Activated naive CD8-positive, alpha-beta T cell treated with anti-CD3 and anti-CD28 coated beads, Interleukin-2, amount 10 ng/mL, durations not matched to agents 7 days and 5 days (primary cell): ENCODE measurements around the gene NKAPD1. TPM values are rescaled to one million over a fixed set of nuclear protein-coding genes. Genes with fewer than 3 reads are reported as not detected.
A peak's percentile ranks its signal among the peaks of the same experiment; 100 is the strongest.
"Not testable (repeated sequence)": the region's sequence is repeated elsewhere in the genome, so short reads cannot be mapped to it uniquely, and the experiment has no call there.

Experiments used
- ATAC-seq: fragments of 150-1000 bp; cut with Tn5 transposase; one replicate; pipeline ENCODE4 v1.10.0; 2021; ENCODE audit warnings: low read depth, moderate library complexity
- POLR2A ChIA-PET: fragments of 350-600 bp; sonication (Branson Sonifier 250); formaldehyde crosslinking; loops from one replicate; lab custom pipeline; 2021; ENCODE audit warnings: antibody characterized with exemption; lab: Charles Lee
- DNase-seq: peaks from one replicate; pipeline ENCODE4 v3.0.0; 2021
- H3K27ac Mint-ChIP-seq: one replicate; pipeline ENCODE4 v1.8.0; 2022; ENCODE audit warnings: mild to moderate bottlenecking, mixed read lengths
- H3K27me3 Mint-ChIP-seq: one replicate; pipeline ENCODE4 v1.8.0; 2022; ENCODE audit warnings: mild to moderate bottlenecking, moderate library complexity, mixed read lengths
- H3K36me3 Mint-ChIP-seq: one replicate; pipeline ENCODE4 v1.8.0; 2021; ENCODE audit warnings: mild to moderate bottlenecking, mixed read lengths
- H3K4me1 Mint-ChIP-seq: one replicate; pipeline ENCODE4 v1.8.0; 2021; ENCODE audit warnings: mixed read lengths
- H3K4me3 Mint-ChIP-seq: one replicate; pipeline ENCODE4 v1.8.0; 2022; ENCODE audit warnings: mild to moderate bottlenecking, moderate library complexity, mixed read lengths
- H3K9me3 Mint-ChIP-seq: one replicate; pipeline ENCODE4 v1.8.0; 2021; ENCODE audit warnings: mixed read lengths
- total RNA-seq, 2 experiments: library from RNA; stranded (reverse); gene quantifications; one replicate each; pipeline ENCODE4 v1.2.3, GENCODE V29; 2021

NKAPD1 gene
- total RNA-seq, 2 experiments from 2014 or later: 21.5 to 22.7 TPM

DNA sequence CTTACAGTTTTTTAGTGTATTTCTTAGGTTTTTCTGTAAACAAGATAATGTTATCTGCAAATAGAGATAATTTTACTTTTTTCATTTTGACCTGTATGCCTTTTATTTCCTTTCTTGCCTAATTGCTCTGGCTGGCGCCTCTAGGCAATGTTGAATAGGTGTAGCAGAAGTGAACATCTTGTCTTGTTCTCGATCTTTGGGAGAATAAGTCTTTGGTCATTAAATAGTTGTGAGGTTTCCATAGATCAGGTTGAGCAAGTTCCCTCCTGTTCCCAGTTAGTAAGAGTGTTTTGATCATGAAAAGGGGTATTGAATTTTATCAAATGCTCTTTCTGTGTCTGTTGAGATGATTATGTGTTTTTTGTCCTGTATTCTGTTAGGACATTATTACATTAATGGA is 24.3 kb upstream of the NKAPD1 start:
- Mint-ChIP-seq H3K4me3 (no peak overlapping the region), H3K36me3 (peaks cover 61% of the 10 kb centered on the region), H3K4me1 (peaks cover 5% of the 10 kb centered on the region), H3K9me3 (no peaks in the 10 kb centered on the region), H3K27ac (no peak overlapping the region), H3K27me3 (no peaks in the 10 kb centered on the region)
- POLR2A ChIA-PET: no interaction called here
- ATAC-seq (no peak), DNase-seq (no peak)

GRCh38 chr11:112050721-112051120 is 23.4 kb upstream of the NKAPD1 start:
- H3K36me3 Mint-ChIP-seq: peaks cover 56% of the 10 kb centered on the region
- POLR2A ChIA-PET: no interaction called here

GRCh38 chr11:112051768-112052167 is 22.3 kb upstream of the NKAPD1 start:
- no peaks in the 10 kb centered on the region for H3K9me3 Mint-ChIP-seq
- no peak for ATAC-seq
- POLR2A ChIA-PET: no interaction called here
- no peaks in the 10 kb centered on the region for H3K27me3 Mint-ChIP-seq
- no peak overlapping the region for H3K27ac Mint-ChIP-seq
- no peak overlapping the region for H3K4me3 Mint-ChIP-seq
- H3K4me1 Mint-ChIP-seq: peaks cover 5% of the 10 kb centered on the region
- H3K36me3 Mint-ChIP-seq: peaks cover 53% of the 10 kb centered on the region
- DNase-seq: no peak

More at GRCh38 chr11:112050721-112051120, 23.4 kb upstream of the NKAPD1 start:
- Mint-ChIP-seq H3K4me1 (peaks cover 5% of the 10 kb centered on the region), H3K27me3 (no peaks in the 10 kb centered on the region), H3K27ac (no peak overlapping the region), H3K9me3 (no peaks in the 10 kb centered on the region), H3K4me3 (no peak overlapping the region)
- ATAC-seq (no peak), DNase-seq (no peak)

GRCh38 chr11:112057170-112057569 is 16.9 kb upstream of the NKAPD1 start:
- POLR2A ChIA-PET: no interaction called here
- H3K4me3 Mint-ChIP-seq: no peak overlapping the region
- no peaks in the 10 kb centered on the region for H3K9me3 Mint-ChIP-seq
- DNase-seq (no peak), ATAC-seq (no peak)
- no peaks in the 10 kb centered on the region for H3K27me3 Mint-ChIP-seq
- H3K4me1 Mint-ChIP-seq: peaks cover 2% of the 10 kb centered on the region
- H3K36me3 Mint-ChIP-seq: peaks cover 24% of the 10 kb centered on the region
- H3K27ac Mint-ChIP-seq: peak overlapping the region; percentile 42

DNA sequence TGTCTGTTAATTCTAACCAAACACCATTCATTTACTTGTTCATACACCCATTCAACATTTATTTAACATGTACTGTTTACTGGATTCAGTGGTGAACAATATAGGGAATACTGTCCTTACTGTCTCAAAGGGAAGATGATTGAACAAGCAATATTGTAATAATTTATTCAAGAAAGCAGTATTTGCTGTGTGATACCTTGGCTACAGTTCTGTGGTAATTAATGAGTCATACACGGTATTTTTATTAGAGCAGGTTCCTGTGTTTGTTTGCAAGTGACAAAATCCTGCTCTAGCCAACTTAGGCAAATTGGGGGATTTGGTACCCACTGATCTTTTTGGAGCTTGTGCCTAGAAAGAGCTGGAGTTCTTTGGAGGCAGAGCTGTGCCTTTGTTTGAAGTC is 16.0 kb upstream of the NKAPD1 start:
- DNase-seq: no peak
- Mint-ChIP-seq H3K27me3 (no peaks in the 10 kb centered on the region), H3K4me3 (no peak overlapping the region), H3K36me3 (peaks cover 20% of the 10 kb centered on the region), H3K4me1 (peaks cover 2% of the 10 kb centered on the region), H3K27ac (no peak overlapping the region), H3K9me3 (no peaks in the 10 kb centered on the region)
- no peak for ATAC-seq
- POLR2A ChIA-PET: no interaction called here

- Mint-ChIP-seq H3K36me3 (peaks cover 6% of the 10 kb centered on the region), H3K9me3 (no peaks in the 10 kb centered on the region), H3K27me3 (no peaks in the 10 kb centered on the region), H3K4me1 (no peaks in the 10 kb centered on the region), H3K27ac (no peak overlapping the region), H3K4me3 (no peak overlapping the region)
- POLR2A ChIA-PET: no interaction called here
- no peak for ATAC-seq
- DNase-seq: no peak
These were observed 11.2 kb upstream of the NKAPD1 start for GRCh38 chr11:112062923-112063322.

- no peaks in the 10 kb centered on the region for H3K27me3 Mint-ChIP-seq
- POLR2A ChIA-PET: interaction anchor here (1.3 kb wide), 1 partner anchor 8 kb away, joined by 5 read pairs; no protein-coding TSS in a partner anchor
- peaks cover 28% of the 10 kb centered on the region for H3K4me1 Mint-ChIP-seq
- DNase-seq (no peak), ATAC-seq (no peak)
- H3K9me3 Mint-ChIP-seq: no peaks in the 10 kb centered on the region
- H3K4me3 Mint-ChIP-seq: no peak overlapping the region
- peaks cover 29% of the 10 kb centered on the region for H3K36me3 Mint-ChIP-seq
- H3K27ac Mint-ChIP-seq: peak overlapping the region; percentile 5
These were observed 8.6 kb downstream of the NKAPD1 start for GRCh38 chr11:112082729-112083128.

GRCh38 chr11:112085822-112086421 is 11.8 kb downstream of the NKAPD1 start:
- POLR2A ChIA-PET: interaction anchor here (0.5 to 2.0 kb wide), 7 partner anchors 9 to 215 kb away, joined by 3 to 8 read pairs (median 4); partner anchors contain the start of genes ALG9, NKAPD1, PIH1D2 and PTS
- ATAC-seq (peak; percentile 52), DNase-seq (no peak)
- no peaks in the 10 kb centered on the region for H3K27me3 Mint-ChIP-seq
- peak overlapping the region; percentile 91 for H3K27ac Mint-ChIP-seq
- H3K4me1 Mint-ChIP-seq: peaks cover 45% of the 10 kb centered on the region
- peak overlapping the region; percentile 97 for H3K4me3 Mint-ChIP-seq
- H3K36me3 Mint-ChIP-seq: peaks cover 42% of the 10 kb centered on the region
- no peaks in the 10 kb centered on the region for H3K9me3 Mint-ChIP-seq

DNA sequence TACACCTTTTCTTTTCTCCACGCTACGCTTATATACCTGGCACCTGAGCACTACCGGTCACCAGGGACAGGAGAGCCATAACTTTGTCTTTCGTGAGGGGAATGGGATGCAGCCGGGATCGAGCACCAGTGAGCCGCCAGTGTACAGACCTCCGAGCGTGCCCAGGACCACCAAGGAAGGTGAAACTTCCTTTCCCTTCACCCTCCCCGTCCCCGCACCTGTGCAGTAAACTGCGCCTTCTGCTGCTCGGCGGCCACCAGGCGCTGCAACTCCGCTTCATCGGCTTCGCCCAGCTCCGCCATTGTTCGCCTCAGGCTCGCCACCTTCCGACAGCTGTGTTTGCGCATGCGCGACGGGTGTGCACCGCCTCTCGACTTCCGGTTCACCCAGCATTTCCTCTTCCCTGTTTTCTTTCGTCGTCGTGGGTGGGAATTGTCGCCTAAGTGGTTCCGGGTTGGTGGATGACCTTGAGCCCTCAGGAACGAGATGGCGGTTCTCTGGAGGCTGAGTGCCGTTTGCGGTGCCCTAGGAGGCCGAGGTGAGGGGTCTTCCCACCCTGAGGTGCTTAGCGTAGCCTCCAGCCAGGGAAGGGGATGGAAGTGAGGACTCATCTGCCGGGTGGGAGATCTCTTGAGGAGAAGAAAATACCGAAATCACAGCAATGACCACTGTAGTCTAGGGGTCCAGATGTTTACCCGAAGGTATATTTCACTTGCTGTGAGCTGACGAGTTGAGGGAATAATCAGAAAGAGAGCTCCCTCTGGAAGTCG is 12.5 kb downstream of the NKAPD1 start, which contains the start of the genes SDHD and TIMM8B:
SDHD (plus strand) TSS at position 452 of the 770 bp plus-strand sequence; CDS start at position 487, 35 bp downstream.
TIMM8B (minus strand) TSS at position 335 of the 770 bp plus-strand sequence; CDS start at position 302, 33 bp downstream.
- Mint-ChIP-seq H3K9me3 (no peaks in the 10 kb centered on the region), H3K36me3 (peaks cover 49% of the 10 kb centered on the region), H3K27me3 (no peaks in the 10 kb centered on the region), H3K4me1 (peaks cover 46% of the 10 kb centered on the region), H3K4me3 (peak within 1 kb of the TSS; percentile 97), H3K27ac (peak within 1 kb of the TSS; percentile 91)
- ATAC-seq: peak; percentile 87
- DNase-seq: peak; percentile 94
- POLR2A ChIA-PET: interaction anchor here (0.5 to 2.0 kb wide), 9 partner anchors 9 to 216 kb away, joined by 3 to 8 read pairs (median 4); partner anchors contain the start of genes ALG9, NKAPD1, PIH1D2 and PTS

GRCh38 chr11:112087212-112087611 is 13.1 kb downstream of the NKAPD1 start:
- no peaks in the 10 kb centered on the region for H3K9me3 Mint-ChIP-seq
- peaks cover 52% of the 10 kb centered on the region for H3K36me3 Mint-ChIP-seq
- no peak for ATAC-seq
- peaks cover 44% of the 10 kb centered on the region for H3K4me1 Mint-ChIP-seq
- POLR2A ChIA-PET: interaction anchor here (0.5 to 2.0 kb wide), 7 partner anchors 10 to 216 kb away, joined by 3 to 8 read pairs (median 4); partner anchors contain the start of genes ALG9, NKAPD1 and PIH1D2
- H3K27ac Mint-ChIP-seq: peak overlapping the region; percentile 91
- no peaks in the 10 kb centered on the region for H3K27me3 Mint-ChIP-seq
- peak overlapping the region; percentile 97 for H3K4me3 Mint-ChIP-seq
- DNase-seq: no peak

GRCh38 chr11:112095302-112095701 is 21.2 kb downstream of the NKAPD1 start:
- H3K27ac Mint-ChIP-seq, H3K27me3 Mint-ChIP-seq, POLR2A ChIA-PET, H3K4me1 Mint-ChIP-seq, H3K9me3 Mint-ChIP-seq, ATAC-seq, H3K4me3 Mint-ChIP-seq, DNase-seq: not testable (repeated sequence)
- peaks cover 31% of the 10 kb centered on the region for H3K36me3 Mint-ChIP-seq

DNA sequence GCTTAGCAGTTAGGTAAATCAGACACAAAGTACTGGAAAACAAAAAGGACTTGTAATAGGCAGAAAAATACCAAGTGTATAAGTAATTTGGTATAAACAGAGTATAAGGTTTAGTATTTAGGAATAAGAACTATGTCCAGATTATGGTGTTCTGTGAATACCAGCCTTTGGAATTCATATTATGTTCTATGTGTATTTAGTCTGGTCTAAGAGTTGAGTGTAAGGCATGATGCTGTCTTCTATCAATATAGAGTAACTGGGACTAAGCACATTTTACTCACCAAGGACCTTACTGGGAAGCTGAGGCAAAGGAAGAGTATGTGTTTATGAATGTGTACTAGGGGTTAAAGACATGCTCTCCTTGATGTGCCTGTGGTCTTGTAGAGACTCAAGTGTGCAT is 22.1 kb downstream of the NKAPD1 start:
- peaks cover 4% of the 10 kb centered on the region for H3K4me1 Mint-ChIP-seq
- no peaks in the 10 kb centered on the region for H3K9me3 Mint-ChIP-seq
- no peak overlapping the region for H3K4me3 Mint-ChIP-seq
- no peak overlapping the region for H3K27ac Mint-ChIP-seq
- no peaks in the 10 kb centered on the region for H3K27me3 Mint-ChIP-seq
- DNase-seq (no peak), ATAC-seq (no peak)
- POLR2A ChIA-PET: no interaction called here
- peaks cover 26% of the 10 kb centered on the region for H3K36me3 Mint-ChIP-seq

DNA sequence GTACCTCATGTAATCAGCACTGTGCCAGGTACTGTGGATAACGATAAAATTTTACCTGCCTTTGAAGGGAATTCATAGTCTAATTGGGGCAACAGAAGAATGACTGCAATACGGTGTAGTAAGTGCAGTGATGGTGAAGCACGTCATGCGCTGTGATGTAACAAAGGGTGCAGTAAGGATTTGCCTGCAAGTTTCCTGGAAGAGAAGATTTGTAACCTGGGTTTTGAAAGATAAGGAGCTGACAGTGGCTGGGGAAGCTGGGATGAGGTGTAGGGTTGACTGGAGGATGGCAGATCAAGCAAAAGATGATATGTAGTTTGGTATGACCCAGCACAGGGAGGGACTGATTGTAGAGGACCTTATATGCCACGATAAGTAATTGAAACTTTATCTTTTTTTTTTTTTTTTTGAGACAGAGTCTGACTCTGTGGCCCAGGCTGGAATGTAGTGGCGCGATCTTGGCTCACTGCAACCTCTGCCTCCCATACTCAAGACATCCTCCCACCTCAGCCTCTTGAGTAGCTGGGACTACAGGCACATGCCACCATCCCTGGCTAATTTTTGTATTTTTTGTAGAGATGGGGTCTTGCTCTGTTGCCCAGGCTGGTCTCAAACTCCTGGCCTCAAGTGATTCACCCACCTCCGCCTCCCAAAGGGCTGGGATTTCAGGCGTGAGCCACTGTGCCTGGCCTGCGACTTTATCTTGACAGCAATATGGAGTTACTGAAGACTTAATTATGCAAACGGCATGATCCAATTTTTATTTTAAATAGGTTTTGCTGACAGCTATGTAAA is 23.8 kb downstream of the NKAPD1 start:
- no peaks in the 10 kb centered on the region for H3K27me3 Mint-ChIP-seq
- POLR2A ChIA-PET: interaction anchor here (1.2 kb wide), 1 partner anchor 11 kb away, joined by 4 read pairs; no protein-coding TSS in a partner anchor
- DNase-seq (no peak), ATAC-seq (no peak)
- peaks cover 14% of the 10 kb centered on the region for H3K36me3 Mint-ChIP-seq
- H3K9me3 Mint-ChIP-seq: no peaks in the 10 kb centered on the region
- H3K27ac Mint-ChIP-seq: no peak overlapping the region
- H3K4me3 Mint-ChIP-seq: no peak overlapping the region
- no peaks in the 10 kb centered on the region for H3K4me1 Mint-ChIP-seq
